ENCODE data around the gene PARP9. TPM values are rescaled to one million over a fixed set of nuclear protein-coding genes. Genes with fewer than 3 reads are reported as not detected.

PARP9 gene
- total RNA-seq, 1 experiment from 2014 or later = 1.8 TPM

DNA sequence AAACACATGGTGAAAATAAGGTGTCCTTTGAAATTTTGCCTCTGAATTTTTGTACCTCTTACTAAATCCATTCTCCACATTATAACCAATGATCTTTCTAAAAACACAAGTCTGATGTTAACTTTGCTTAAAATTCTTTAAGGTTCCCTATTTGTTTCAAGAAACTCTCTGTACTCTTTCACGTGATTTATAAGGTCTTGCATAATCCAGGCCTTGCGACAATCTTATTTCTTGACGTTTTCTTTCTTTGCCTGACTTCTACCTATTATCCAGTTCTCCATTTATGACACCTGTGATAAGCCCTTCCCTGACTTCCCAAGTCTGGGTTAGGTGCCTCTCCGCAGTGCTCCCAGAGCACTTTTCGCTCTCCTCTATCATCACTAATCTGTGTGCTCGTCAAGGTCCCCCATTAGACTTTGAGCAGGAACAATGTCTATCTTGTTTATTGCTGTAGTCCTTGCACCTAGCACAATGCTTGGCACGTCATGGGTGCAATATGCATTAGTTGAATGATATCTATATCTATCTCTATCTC lies 25.1 kb downstream of the PARP9 start (continued):
- TF ChIP-seq, protein P1, sequence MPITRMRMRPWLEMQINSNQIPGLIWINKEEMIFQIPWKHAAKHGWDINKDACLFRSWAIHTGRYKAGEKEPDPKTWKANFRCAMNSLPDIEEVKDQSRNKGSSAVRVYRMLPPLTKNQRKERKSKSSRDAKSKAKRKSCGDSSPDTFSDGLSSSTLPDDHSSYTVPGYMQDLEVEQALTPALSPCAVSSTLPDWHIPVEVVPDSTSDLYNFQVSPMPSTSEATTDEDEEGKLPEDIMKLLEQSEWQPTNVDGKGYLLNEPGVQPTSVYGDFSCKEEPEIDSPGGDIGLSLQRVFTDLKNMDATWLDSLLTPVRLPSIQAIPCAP (CRISPR knock-in tag; IDR thresholded peaks at IDR 0.05) = no peak
- TF ChIP-seq, protein P2, sequence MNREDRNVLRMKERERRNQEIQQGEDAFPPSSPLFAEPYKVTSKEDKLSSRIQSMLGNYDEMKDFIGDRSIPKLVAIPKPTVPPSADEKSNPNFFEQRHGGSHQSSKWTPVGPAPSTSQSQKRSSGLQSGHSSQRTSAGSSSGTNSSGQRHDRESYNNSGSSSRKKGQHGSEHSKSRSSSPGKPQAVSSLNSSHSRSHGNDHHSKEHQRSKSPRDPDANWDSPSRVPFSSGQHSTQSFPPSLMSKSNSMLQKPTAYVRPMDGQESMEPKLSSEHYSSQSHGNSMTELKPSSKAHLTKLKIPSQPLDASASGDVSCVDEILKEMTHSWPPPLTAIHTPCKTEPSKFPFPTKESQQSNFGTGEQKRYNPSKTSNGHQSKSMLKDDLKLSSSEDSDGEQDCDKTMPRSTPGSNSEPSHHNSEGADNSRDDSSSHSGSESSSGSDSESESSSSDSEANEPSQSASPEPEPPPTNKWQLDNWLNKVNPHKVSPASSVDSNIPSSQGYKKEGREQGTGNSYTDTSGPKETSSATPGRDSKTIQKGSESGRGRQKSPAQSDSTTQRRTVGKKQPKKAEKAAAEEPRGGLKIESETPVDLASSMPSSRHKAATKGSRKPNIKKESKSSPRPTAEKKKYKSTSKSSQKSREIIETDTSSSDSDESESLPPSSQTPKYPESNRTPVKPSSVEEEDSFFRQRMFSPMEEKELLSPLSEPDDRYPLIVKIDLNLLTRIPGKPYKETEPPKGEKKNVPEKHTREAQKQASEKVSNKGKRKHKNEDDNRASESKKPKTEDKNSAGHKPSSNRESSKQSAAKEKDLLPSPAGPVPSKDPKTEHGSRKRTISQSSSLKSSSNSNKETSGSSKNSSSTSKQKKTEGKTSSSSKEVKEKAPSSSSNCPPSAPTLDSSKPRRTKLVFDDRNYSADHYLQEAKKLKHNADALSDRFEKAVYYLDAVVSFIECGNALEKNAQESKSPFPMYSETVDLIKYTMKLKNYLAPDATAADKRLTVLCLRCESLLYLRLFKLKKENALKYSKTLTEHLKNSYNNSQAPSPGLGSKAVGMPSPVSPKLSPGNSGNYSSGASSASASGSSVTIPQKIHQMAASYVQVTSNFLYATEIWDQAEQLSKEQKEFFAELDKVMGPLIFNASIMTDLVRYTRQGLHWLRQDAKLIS (CRISPR knock-in tag; IDR thresholded peaks at IDR 0.05; ENCODE audit: borderline replicate concordance) = no peak
- TF ChIP-seq, protein P3, sequence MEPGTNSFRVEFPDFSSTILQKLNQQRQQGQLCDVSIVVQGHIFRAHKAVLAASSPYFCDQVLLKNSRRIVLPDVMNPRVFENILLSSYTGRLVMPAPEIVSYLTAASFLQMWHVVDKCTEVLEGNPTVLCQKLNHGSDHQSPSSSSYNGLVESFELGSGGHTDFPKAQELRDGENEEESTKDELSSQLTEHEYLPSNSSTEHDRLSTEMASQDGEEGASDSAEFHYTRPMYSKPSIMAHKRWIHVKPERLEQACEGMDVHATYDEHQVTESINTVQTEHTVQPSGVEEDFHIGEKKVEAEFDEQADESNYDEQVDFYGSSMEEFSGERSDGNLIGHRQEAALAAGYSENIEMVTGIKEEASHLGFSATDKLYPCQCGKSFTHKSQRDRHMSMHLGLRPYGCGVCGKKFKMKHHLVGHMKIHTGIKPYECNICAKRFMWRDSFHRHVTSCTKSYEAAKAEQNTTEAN (CRISPR knock-in tag; IDR thresholded peaks at IDR 0.05) = no peak
- no peak for TF ChIP-seq ZNF138 (CRISPR knock-in tag; conservative IDR thresholded peaks at IDR 0.05)
- no peak for TF ChIP-seq NR2C2 (CRISPR knock-in tag; IDR thresholded peaks at IDR 0.05)
- no peak for TF ChIP-seq ESRRA (CRISPR knock-in tag; IDR thresholded peaks at IDR 0.05; ENCODE audit: borderline replicate concordance)

DNA sequence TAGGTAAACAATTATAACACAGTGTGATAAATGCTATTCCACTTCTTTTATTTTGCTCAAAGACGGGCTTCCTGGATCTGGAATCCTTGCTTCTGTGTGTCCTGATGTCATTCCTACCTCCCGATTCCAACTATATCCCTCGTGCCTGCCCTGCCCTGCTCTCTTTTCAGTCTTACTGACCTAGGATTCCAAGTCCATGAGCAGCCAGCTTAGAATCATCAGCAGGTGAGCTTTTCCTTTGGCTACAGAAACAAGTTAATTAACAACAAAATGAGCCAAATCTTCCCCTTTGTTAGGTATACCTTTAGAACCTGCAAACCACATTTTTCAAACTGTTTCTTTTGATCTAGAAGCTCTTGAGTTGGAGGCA lies 27.5 kb downstream of the PARP9 start:
- DNase-seq (ENCODE audit: low spot score) (no peak), ATAC-seq (peak; percentile 82)
- Mint-ChIP-seq H3K36me3 (no peaks in the 10 kb centered on the region), H3K9me3 (no peaks in the 10 kb centered on the region), H3K4me1 (peaks cover 30% of the 10 kb centered on the region), H3K4me3 (peak overlapping the region; percentile 3), H3K27me3 (ENCODE audit: low read depth) (no peaks in the 10 kb centered on the region), H3K27ac (peak overlapping the region; percentile 42)
- ChIA-PET POLR2A (interaction anchor here (0.9 kb wide), 1 partner anchor 22 kb away, joined by 3 read pairs; the partner anchor contains the start of gene KPNA1), CTCF (interaction anchor here (2.0 kb wide), 1 partner anchor 142 kb away, joined by 5 read pairs; no protein-coding TSS in a partner anchor)
- TF ChIP-seq CREM (CRISPR knock-in tag; IDR thresholded peaks at IDR 0.05) = no peak
- TF ChIP-seq ZNF263 (CRISPR knock-in tag; IDR thresholded peaks at IDR 0.05; ENCODE audit: low read depth) = no peak
- TF ChIP-seq, protein P4, sequence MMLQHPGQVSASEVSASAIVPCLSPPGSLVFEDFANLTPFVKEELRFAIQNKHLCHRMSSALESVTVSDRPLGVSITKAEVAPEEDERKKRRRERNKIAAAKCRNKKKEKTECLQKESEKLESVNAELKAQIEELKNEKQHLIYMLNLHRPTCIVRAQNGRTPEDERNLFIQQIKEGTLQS (CRISPR knock-in tag; conservative IDR thresholded peaks at IDR 0.05) = no peak
- TF ChIP-seq ZNF396 (CRISPR knock-in tag; IDR thresholded peaks at IDR 0.05; ENCODE audit: borderline replicate concordance) = no peak
- no peak for TF ChIP-seq GABPB1 (CRISPR knock-in tag; IDR thresholded peaks at IDR 0.05)
- TF ChIP-seq, protein P5, sequence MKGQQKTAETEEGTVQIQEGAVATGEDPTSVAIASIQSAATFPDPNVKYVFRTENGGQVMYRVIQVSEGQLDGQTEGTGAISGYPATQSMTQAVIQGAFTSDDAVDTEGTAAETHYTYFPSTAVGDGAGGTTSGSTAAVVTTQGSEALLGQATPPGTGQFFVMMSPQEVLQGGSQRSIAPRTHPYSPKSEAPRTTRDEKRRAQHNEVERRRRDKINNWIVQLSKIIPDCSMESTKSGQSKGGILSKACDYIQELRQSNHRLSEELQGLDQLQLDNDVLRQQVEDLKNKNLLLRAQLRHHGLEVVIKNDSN (CRISPR knock-in tag; IDR thresholded peaks at IDR 0.05) = no peak

DNA sequence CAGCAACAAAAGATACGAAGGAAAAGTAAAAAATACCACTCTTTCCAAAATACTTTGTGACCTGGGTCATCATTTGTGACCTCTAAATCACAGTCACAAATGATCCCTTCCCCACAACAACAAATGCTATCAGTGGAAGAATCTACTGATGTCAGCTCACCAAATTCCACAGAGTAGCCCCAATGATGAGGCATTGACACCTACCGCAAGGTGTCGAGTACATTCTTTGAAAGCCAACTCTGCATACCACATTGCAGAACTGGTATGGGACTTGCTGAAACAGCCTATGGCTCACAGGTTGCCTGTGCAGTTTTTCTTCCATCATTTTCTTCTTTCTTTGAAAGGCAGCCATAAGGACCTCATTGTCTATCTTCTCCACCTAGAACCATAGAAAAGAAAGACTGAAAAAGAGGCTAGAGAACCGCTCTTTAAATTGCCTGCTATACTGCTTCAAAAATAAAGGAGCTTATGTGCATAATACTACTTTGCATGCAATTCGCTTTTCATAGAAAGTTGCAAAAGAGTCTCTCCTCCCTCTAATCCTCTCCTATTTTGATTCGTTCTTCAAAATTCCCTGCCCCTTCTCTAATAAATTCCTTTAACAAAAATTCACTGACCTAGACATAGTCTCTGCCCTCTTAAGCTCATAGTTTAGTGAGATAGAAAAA lies 28.0 kb downstream of the PARP9 start:
- no peaks in the 10 kb centered on the region for H3K36me3 Mint-ChIP-seq
- POLR2A ChIA-PET = interaction anchor here (0.9 kb wide), 1 partner anchor 21 kb away, joined by 3 read pairs; the partner anchor contains the start of gene KPNA1
- ATAC-seq = peak; percentile 86
- H3K9me3 Mint-ChIP-seq = no peaks in the 10 kb centered on the region
- peak overlapping the region; percentile 3 for H3K4me3 Mint-ChIP-seq
- no peaks in the 10 kb centered on the region for H3K27me3 Mint-ChIP-seq (ENCODE audit: low read depth)
- DNase-seq (ENCODE audit: low spot score) = no peak
- peak overlapping the region; percentile 42 for H3K27ac Mint-ChIP-seq
- peaks cover 30% of the 10 kb centered on the region for H3K4me1 Mint-ChIP-seq
- CTCF ChIA-PET = interaction anchor here (2.0 kb wide), 1 partner anchor 143 kb away, joined by 5 read pairs; no protein-coding TSS in a partner anchor
- TF ChIP-seq, protein P6, sequence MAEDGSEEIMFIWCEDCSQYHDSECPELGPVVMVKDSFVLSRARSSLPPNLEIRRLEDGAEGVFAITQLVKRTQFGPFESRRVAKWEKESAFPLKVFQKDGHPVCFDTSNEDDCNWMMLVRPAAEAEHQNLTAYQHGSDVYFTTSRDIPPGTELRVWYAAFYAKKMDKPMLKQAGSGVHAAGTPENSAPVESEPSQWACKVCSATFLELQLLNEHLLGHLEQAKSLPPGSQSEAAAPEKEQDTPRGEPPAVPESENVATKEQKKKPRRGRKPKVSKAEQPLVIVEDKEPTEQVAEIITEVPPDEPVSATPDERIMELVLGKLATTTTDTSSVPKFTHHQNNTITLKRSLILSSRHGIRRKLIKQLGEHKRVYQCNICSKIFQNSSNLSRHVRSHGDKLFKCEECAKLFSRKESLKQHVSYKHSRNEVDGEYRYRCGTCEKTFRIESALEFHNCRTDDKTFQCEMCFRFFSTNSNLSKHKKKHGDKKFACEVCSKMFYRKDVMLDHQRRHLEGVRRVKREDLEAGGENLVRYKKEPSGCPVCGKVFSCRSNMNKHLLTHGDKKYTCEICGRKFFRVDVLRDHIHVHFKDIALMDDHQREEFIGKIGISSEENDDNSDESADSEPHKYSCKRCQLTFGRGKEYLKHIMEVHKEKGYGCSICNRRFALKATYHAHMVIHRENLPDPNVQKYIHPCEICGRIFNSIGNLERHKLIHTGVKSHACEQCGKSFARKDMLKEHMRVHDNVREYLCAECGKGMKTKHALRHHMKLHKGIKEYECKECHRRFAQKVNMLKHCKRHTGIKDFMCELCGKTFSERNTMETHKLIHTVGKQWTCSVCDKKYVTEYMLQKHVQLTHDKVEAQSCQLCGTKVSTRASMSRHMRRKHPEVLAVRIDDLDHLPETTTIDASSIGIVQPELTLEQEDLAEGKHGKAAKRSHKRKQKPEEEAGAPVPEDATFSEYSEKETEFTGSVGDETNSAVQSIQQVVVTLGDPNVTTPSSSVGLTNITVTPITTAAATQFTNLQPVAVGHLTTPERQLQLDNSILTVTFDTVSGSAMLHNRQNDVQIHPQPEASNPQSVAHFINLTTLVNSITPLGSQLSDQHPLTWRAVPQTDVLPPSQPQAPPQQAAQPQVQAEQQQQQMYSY (CRISPR knock-in tag; IDR thresholded peaks at IDR 0.05) = no peak
- TF ChIP-seq ZNF396 (CRISPR knock-in tag; IDR thresholded peaks at IDR 0.05; ENCODE audit: borderline replicate concordance) (no peak), NFYB (CRISPR knock-in tag; conservative IDR thresholded peaks at IDR 0.05; ENCODE audit: low read depth) (no peak), RELA (CRISPR knock-in tag; IDR thresholded peaks at IDR 0.05; ENCODE audit: borderline replicate concordance) (no peak), ZNF232 (CRISPR knock-in tag; IDR thresholded peaks at IDR 0.05) (no peak)

Measured in WTC11 (cell line).